Thymus (tissue), 11 donors: ENCODE data around the gene PTDSS2. TPM values are rescaled to one million over a fixed set of nuclear protein-coding genes. Genes with fewer than 3 reads are reported as not detected.

ENCODE experiments used
- DNase-seq, 9 donors: peaks; one replicate each; pipeline ENCODE4 v3.0.0-alpha.2; 2013; ENCODE audit warnings: low spot score in 9 of 9, low read depth in 6 of 9, missing footprints in 1 of 9
- H3K27ac ChIP-seq, 2 donors: one replicate each; pipeline ENCODE4 v1.5.1; 2013; ENCODE audit warnings: control low read depth in 1 of 2, low read depth in 1 of 2, low read length in 1 of 2, mild to moderate bottlenecking in 1 of 2, moderate library complexity in 1 of 2
- H3K27me3 ChIP-seq, 2 donors: one replicate each; pipeline ENCODE4 v1.5.1; 2013; ENCODE audit warnings: low read length in 1 of 2; ENCODE audit not compliant: control insufficient read depth in 2 of 2, insufficient read depth in 1 of 2
- H3K36me3 ChIP-seq, 2 donors: one replicate each; pipeline ENCODE4 v1.5.1; 2013; ENCODE audit warnings: low read length in 1 of 2, mild to moderate bottlenecking in 1 of 2, moderate library complexity in 1 of 2; ENCODE audit not compliant: control insufficient read depth in 2 of 2, insufficient read depth in 2 of 2
- H3K4me1 ChIP-seq, 2 donors: one replicate each; pipeline ENCODE4 v1.5.1; 2013; ENCODE audit warnings: low read length in 2 of 2; ENCODE audit not compliant: control insufficient read depth in 2 of 2, insufficient read depth in 2 of 2
- H3K4me3 ChIP-seq, 2 donors: one replicate each; pipeline ENCODE4 v1.5.1; 2013; ENCODE audit warnings: low read length in 2 of 2, control low read depth in 1 of 2, mild to moderate bottlenecking in 1 of 2
- H3K9me3 ChIP-seq, 2 donors: one replicate each; pipeline ENCODE4 v1.5.1; 2013; ENCODE audit warnings: low read length in 1 of 2, mild to moderate bottlenecking in 1 of 2; ENCODE audit not compliant: control insufficient read depth in 2 of 2, insufficient read depth in 1 of 2
- WGBS: extraction: QIAGEN DNeasy Blood & Tissue Kit; methylation state at CpG from one replicate; pipeline ENCODE4 v1.1.7; 2013; 5-methylcytosine and 5-hydroxymethylcytosine counted together
- polyA plus RNA-seq: library from polyadenylated mRNA; stranded (reverse); fragments of 200-250 nt; gene quantifications from one replicate; pipeline ENCODE4 v1.2.3, GENCODE V29; 2013
- total RNA-seq: library from RNA; stranded (reverse); fragments of 120-200 nt; gene quantifications from one replicate; pipeline ENCODE4 v1.2.4, GENCODE V29; 2013
- donor health status: healthy.

Gene PTDSS2
- total and polyA plus RNA-seq, 2 donors: 12.1 to 24.1 TPM

DNA sequence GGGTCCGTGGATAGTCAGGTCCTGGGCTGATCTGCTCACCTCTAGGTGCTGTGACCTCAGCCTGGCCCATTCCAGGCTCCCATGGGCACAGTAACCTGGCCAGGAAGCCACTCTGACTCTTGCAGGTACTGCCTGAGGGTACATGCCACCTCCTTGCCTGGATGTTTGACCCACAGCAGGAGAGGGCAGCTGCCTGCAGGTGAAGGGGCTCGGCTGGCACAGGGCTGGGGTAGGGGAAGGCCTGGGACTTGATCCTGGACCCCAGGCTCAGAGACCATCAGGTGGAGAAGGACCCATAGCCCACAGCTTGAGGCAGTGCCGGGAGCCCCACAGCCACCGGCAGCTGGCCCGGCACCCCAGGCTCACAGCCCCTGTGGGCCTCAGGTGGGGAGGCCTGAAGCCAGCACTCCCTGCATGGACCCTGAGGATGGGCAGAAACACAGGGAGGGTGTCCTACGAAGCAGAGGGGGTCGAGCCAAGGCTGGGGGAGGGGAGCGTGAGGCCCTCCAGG is 89.9 kb downstream of the PTDSS2 start:
- Histone ChIP-seq H3K9me3 (peaks cover 0 to 6% of the 10 kb centered on the region in 2 donors), H3K4me3 (no peak overlapping the region), H3K27me3 (peaks cover 19 to 39% of the 10 kb centered on the region in 2 donors), H3K4me1 (peaks cover 12 to 23% of the 10 kb centered on the region in 2 donors), H3K36me3 (no peaks in the 10 kb centered on the region), H3K27ac (no peak overlapping the region)
- no peak for DNase-seq
- WGBS: 98% methylated on average over 8 of the region's 8 CpGs

Other genes with a start within 250 kb of the PTDSS2 start
- 9.3 TPM for gene BET1L, start 242.9 kb upstream of the PTDSS2 start, total RNA-seq
- 27.7 TPM for gene BET1L, start 242.9 kb upstream of the PTDSS2 start, polyA plus RNA-seq
- gene RIC8A, start 242.6 kb upstream of the PTDSS2 start, total RNA-seq: 59.1 TPM
- 54.7 TPM for gene RIC8A, start 242.6 kb upstream of the PTDSS2 start, polyA plus RNA-seq
- gene SIRT3, start 213.9 kb upstream of the PTDSS2 start, total RNA-seq: 6.5 TPM
- 38.3 TPM for gene SIRT3, start 213.9 kb upstream of the PTDSS2 start, polyA plus RNA-seq
- gene PSMD13, start 213.3 kb upstream of the PTDSS2 start, total RNA-seq: 134 TPM
- gene PSMD13, start 213.3 kb upstream of the PTDSS2 start, polyA plus RNA-seq: 192 TPM
- 0.90 TPM for gene NLRP6, start 171.9 kb upstream of the PTDSS2 start, total RNA-seq
- 2.2 TPM for gene NLRP6, start 171.9 kb upstream of the PTDSS2 start, polyA plus RNA-seq
- 73.7 TPM for gene PGGHG, start 161.2 kb upstream of the PTDSS2 start, total RNA-seq
- 900 TPM for gene PGGHG, start 161.2 kb upstream of the PTDSS2 start, polyA plus RNA-seq
- gene IFITM5, start 150.8 kb upstream of the PTDSS2 start, total RNA-seq: not detected
- 0.25 TPM for gene IFITM5, start 150.8 kb upstream of the PTDSS2 start, polyA plus RNA-seq
- 305 TPM for gene IFITM2, start 142.5 kb upstream of the PTDSS2 start, total RNA-seq
- gene IFITM2, start 142.5 kb upstream of the PTDSS2 start, polyA plus RNA-seq: 467 TPM
- 206 TPM for gene IFITM1, start 136.2 kb upstream of the PTDSS2 start, total RNA-seq
- 463 TPM for gene IFITM1, start 136.2 kb upstream of the PTDSS2 start, polyA plus RNA-seq
- gene IFITM3, start 129.4 kb upstream of the PTDSS2 start, total RNA-seq: 48.1 TPM
- gene IFITM3, start 129.4 kb upstream of the PTDSS2 start, polyA plus RNA-seq: 636 TPM
- 3.5 TPM for gene B4GALNT4, start 80.8 kb upstream of the PTDSS2 start, total RNA-seq
- 6.1 TPM for gene B4GALNT4, start 80.8 kb upstream of the PTDSS2 start, polyA plus RNA-seq
- 7.7 TPM for gene PKP3, start 56.1 kb upstream of the PTDSS2 start, total RNA-seq
- gene PKP3, start 56.1 kb upstream of the PTDSS2 start, polyA plus RNA-seq: 26.5 TPM
- gene SIGIRR, start 35.3 kb upstream of the PTDSS2 start, total RNA-seq: 39.4 TPM
- gene SIGIRR, start 35.3 kb upstream of the PTDSS2 start, polyA plus RNA-seq: 153 TPM
- gene ANO9, start 8.3 kb upstream of the PTDSS2 start, total RNA-seq: 26.3 TPM
- 114 TPM for gene ANO9, start 8.3 kb upstream of the PTDSS2 start, polyA plus RNA-seq
- gene RNH1, start 57.0 kb downstream of the PTDSS2 start, total RNA-seq: 79.2 TPM
- gene RNH1, start 57.0 kb downstream of the PTDSS2 start, polyA plus RNA-seq: 114 TPM
- 44.1 TPM for gene HRAS, start 85.3 kb downstream of the PTDSS2 start, total RNA-seq
- 145 TPM for gene HRAS, start 85.3 kb downstream of the PTDSS2 start, polyA plus RNA-seq
- 0.47 TPM for gene LRRC56, start 87.2 kb downstream of the PTDSS2 start, total RNA-seq
- 2.4 TPM for gene LRRC56, start 87.2 kb downstream of the PTDSS2 start, polyA plus RNA-seq
- gene LMNTD2, start 110.5 kb downstream of the PTDSS2 start, total RNA-seq: 1.1 TPM
- 5.8 TPM for gene LMNTD2, start 110.5 kb downstream of the PTDSS2 start, polyA plus RNA-seq
- 22.5 TPM for gene RASSF7, start 110.7 kb downstream of the PTDSS2 start, total RNA-seq
- 51.2 TPM for gene RASSF7, start 110.7 kb downstream of the PTDSS2 start, polyA plus RNA-seq
- gene PHRF1, start 126.2 kb downstream of the PTDSS2 start, total RNA-seq: 17.0 TPM
- 23.7 TPM for gene PHRF1, start 126.2 kb downstream of the PTDSS2 start, polyA plus RNA-seq
- gene IRF7, start 165.7 kb downstream of the PTDSS2 start, total RNA-seq: 44.5 TPM
- 102 TPM for gene IRF7, start 165.7 kb downstream of the PTDSS2 start, polyA plus RNA-seq
- not detected for gene CDHR5, start 174.7 kb downstream of the PTDSS2 start, total RNA-seq
- gene CDHR5, start 174.7 kb downstream of the PTDSS2 start, polyA plus RNA-seq: 0.05 TPM
- gene SCT, start 176.9 kb downstream of the PTDSS2 start, total RNA-seq: 0.19 TPM
- gene SCT, start 176.9 kb downstream of the PTDSS2 start, polyA plus RNA-seq: 0.25 TPM
- gene DRD4, start 187.0 kb downstream of the PTDSS2 start, total RNA-seq: 0.09 TPM
- gene DRD4, start 187.0 kb downstream of the PTDSS2 start, polyA plus RNA-seq: 0.82 TPM
- gene DEAF1, start 244.9 kb downstream of the PTDSS2 start, total RNA-seq: 20.7 TPM
- 27.2 TPM for gene DEAF1, start 244.9 kb downstream of the PTDSS2 start, polyA plus RNA-seq
- 17.7 TPM for gene TMEM80, start 245.5 kb downstream of the PTDSS2 start, total RNA-seq
- gene TMEM80, start 245.5 kb downstream of the PTDSS2 start, polyA plus RNA-seq: 31.1 TPM